GM12872 (cell line): Measurements from ENCODE around the gene P2RY2.

Source experiments
- CTCF ChIP-seq: IDR thresholded peaks from 3 replicates; pipeline ENCODE4 v1.5.1; 2011; ENCODE audit warnings: low read depth, mild to moderate bottlenecking, low read length, moderate library complexity; ENCODE audit not compliant: insufficient read depth

Gene P2RY2

GRCh38 chr11:73284106-73284505 lies 66.0 kb downstream of the P2RY2 start:
- TF ChIP-seq CTCF = no peak

DNA sequence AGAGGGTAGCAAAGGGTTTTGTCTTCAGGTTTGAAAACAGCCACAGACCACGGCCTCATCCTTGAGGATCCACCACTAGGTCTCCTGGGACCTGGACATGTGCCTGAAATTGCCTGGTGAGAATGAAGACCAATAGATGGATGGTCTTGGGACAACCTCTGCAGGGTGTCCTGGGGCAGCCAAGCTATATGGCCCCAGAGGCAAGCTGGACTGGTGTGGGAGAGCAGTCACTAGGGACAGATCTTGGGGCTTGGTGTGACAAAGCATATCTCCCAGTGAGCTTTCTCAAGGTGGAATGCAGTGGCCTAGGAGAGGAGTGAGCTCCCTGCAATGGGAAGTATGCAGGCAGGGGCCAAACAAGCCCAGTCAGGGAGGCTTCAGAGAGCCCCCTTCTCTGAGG lies 67.6 kb downstream of the P2RY2 start:
- TF ChIP-seq CTCF = no peak
